ENCODE measurements around the gene CIZ1.
"Not testable (repeated sequence)": the region's sequence is repeated elsewhere in the genome, so short reads cannot be mapped to it uniquely, and the experiment has no call there.

Gene CIZ1, protein sequence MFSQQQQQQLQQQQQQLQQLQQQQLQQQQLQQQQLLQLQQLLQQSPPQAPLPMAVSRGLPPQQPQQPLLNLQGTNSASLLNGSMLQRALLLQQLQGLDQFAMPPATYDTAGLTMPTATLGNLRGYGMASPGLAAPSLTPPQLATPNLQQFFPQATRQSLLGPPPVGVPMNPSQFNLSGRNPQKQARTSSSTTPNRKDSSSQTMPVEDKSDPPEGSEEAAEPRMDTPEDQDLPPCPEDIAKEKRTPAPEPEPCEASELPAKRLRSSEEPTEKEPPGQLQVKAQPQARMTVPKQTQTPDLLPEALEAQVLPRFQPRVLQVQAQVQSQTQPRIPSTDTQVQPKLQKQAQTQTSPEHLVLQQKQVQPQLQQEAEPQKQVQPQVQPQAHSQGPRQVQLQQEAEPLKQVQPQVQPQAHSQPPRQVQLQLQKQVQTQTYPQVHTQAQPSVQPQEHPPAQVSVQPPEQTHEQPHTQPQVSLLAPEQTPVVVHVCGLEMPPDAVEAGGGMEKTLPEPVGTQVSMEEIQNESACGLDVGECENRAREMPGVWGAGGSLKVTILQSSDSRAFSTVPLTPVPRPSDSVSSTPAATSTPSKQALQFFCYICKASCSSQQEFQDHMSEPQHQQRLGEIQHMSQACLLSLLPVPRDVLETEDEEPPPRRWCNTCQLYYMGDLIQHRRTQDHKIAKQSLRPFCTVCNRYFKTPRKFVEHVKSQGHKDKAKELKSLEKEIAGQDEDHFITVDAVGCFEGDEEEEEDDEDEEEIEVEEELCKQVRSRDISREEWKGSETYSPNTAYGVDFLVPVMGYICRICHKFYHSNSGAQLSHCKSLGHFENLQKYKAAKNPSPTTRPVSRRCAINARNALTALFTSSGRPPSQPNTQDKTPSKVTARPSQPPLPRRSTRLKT

DNA sequence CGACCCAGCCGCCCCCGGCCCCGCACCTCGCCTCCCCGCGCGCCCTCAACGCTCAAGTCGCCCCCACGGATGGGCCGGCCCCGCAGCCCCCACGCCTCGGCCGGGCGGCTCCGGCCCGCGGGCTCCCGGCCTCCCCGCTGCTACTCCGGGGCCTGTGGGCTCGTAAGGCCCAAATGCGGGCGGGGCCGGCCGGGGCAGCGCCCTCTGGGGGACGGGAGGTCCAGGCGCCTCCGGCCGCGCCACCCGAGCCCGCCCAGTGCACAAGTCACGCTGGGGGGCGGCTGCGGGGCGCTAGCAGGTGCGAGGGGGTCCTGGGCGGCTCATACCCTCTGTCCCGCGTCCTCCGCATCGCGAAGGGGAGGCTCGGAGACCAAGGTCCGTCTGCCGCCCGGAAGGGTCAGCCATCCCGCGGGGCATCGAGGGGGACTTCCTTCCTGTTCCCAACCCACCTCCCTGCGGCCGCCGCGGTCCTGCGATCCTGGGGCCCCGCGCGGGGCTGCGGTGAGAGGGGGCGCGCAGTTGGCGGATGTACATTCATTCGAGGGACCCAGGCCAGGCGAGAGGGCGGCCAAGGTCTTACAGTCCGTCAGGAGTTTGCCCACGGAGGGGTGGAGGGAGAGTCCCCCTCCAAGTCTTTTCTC is at the start of gene CIZ1:
CIZ1 (minus strand) TSS at position 167 of the 641 bp plus-strand sequence. CDS start 715 bp downstream, outside the sequence.
- Mint-ChIP-seq H3K27ac (peak within 1 kb of the TSS; percentile 91 to 96), H3K4me3 (peak within 1 kb of the TSS; percentile 94 to 96), H3K9me3 (no peaks in the 10 kb centered on the region), H3K27me3 (peaks cover 10% of the 10 kb centered on the region), H3K4me1 (peaks cover 60% of the 10 kb centered on the region)
- DNase-seq (peak; percentile 81 to 86), ATAC-seq (peak; percentile 97)

DNA sequence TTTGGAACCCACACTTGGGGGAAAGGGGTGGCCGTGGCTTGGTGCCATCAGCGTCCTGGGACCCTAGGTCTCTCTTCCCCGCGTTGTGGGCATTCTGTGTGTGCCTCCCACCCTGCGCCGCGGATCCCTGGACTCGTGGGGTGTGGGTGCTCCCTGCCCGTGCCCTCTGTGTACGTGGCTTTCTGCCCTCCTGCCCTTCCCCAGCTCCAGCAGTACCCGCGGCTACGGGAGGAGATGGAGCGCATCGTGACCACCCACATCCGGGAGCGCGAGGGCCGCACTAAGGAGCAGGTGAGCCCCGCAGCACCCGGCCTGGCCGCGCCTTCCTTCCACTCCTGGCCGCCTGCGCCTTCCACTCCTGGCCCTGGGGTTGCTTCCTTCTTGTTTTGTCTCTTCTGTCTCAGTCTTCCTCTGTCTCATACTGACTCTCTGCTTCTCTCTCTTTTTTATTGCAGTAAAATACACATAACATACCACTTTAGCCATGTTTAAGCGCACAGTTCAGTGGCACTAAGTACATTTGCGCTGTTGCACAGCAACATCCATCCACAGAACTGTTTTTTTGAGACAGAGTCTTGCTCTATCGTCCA is 42.5 kb upstream of the CIZ1 start:
- Mint-ChIP-seq H3K27me3 (no peaks in the 10 kb centered on the region), H3K4me1 (no peaks in the 10 kb centered on the region)
- ATAC-seq, result no peak

DNA sequence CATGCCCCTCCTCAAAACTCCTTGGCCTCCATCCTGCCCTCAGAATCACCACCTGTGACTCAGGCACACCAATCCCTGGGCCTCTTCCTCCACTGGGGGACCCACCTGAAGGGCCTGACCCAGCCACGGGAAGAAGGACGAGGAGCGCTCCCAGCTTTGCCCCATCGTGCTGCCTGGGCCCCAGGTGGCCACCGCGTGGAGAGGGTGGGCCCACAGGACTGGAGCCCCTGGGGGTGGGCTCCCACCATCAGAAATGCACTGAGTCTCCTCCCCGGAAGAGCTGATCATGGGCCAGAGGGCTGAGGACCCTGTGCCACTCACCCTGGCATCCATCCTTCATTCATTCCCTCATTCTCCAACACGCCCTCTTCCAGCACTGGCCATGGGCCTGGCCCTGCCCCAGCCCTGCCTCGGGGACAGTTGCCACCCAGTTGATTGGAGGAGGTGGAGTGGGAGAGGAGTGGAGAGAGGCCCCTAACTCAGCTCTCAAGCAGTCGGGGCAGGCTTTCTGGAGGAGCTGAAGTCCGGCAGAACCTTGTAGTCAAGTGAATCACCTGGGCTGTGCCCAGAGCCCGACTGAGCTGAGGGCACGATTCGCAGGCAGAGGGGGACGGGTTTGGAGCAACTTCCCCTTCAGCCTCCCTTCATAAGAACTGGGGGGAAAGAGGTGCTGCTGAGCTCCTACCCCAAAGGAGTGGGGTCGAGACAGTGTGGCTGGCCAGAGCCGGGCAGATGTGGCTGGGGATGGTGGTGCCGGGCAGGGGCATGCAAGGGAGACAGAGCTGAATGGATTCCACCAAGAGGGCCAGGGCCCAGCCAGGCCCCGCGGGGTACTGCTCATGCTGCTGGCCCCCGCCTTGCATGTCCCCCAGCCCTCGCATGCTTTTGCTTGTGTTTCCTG is 41.4 kb upstream of the CIZ1 start:
- Mint-ChIP-seq H3K27ac (peak overlapping the region in 1 of 2 donors; percentile 29), H3K27me3 (no peaks in the 10 kb centered on the region), H3K4me3 (no peak overlapping the region), H3K4me1 (no peaks in the 10 kb centered on the region), H3K9me3 (no peaks in the 10 kb centered on the region)
- no peak for DNase-seq
- ATAC-seq, result peak; percentile 23

More for the DNA sequence above, 42.5 kb upstream of the CIZ1 start:
- no peak overlapping the region for H3K4me3 Mint-ChIP-seq
- no peaks in the 10 kb centered on the region for H3K9me3 Mint-ChIP-seq
- H3K27ac Mint-ChIP-seq, result no peak overlapping the region
- no peak for DNase-seq

DNA sequence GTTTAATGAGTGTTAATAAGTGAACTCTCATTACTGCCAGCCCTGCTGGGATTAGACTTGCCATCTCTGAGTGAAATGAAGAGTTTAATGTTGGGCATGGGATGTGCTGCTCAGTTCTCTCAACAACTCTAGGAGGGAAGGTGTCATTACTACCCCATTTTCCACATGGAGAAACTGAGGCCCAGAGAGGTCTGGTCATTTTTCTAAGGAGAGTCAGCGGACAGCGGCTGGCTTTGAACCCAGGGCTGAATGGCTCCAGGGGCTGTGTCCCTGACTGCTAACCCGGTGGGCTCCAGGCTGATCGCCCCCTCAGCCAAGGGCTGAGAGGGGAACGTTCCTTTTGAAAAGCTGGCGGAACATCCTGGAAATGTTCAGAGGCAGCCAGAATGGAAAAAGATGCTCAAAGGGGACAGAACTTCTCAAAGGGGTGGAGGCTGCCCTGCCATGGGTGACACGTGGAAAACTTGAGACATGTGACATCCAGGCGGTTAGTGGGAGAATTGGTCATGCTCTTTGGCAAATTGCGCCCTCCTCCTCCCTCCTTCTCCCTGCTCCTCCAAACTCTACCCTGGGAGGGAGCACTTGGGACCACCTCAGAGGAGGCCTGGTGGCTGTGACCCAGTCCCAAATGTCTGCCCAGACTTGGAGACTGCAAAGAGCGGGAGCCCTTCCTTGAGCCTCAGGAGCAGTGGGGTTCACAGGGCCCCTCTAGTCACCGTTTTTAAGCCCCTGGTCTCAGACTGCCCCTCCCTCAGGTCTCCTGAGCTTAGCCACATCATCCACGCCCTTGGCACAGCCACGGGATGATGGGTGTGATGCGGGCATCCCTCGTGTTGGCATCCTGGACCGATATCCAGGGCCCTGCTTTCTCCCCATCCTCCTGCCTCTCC is 40.5 kb upstream of the CIZ1 start:
- no peaks in the 10 kb centered on the region for H3K9me3 Mint-ChIP-seq
- H3K4me1 Mint-ChIP-seq, result no peaks in the 10 kb centered on the region
- H3K4me3 Mint-ChIP-seq, result no peak overlapping the region
- H3K27me3 Mint-ChIP-seq, result no peaks in the 10 kb centered on the region
- DNase-seq, result no peak
- no peak for ATAC-seq
- H3K27ac Mint-ChIP-seq, result peak overlapping the region in 1 of 2 donors; percentile 29

DNA sequence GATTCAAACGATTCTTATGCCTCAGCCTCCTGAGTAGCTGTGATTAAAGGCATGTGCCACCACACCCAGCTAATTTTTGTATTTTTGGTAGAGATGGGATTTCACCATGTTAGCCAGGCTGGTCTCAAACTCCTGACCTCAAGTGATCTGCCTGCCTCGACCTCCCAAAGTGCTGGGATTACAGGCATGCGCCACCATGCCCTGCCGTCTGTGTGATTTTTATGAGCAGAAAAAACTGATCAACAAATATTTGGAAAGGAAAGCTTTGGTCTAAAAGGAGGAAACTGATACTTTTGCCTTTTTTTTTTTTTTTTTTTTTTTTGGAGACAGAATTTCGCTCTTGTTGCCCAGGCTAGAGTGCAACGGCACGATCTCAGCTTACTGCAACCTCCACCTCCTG is 39.5 kb upstream of the CIZ1 start:
- DNase-seq, H3K27me3 Mint-ChIP-seq, H3K9me3 Mint-ChIP-seq, H3K27ac Mint-ChIP-seq, H3K4me1 Mint-ChIP-seq, ATAC-seq, H3K4me3 Mint-ChIP-seq: not testable (repeated sequence)

DNA sequence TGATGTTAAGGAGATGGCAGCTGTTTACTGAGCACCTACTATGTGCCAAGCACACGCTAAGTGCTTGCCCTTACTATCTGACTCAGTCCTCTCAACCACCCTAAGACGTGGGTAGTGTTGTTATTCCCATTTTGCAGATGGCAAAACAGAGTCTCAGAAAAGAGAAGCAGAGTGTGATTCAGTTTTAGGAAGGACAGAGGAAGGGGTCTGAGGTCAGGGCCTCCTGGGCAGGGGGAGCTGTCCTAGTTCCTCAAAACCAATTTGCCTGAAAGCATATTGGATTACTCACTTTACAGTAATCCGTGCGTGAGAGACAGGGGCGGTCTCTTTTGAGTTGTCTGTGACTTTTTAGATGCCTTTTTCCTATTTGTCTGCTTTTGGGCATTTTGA is 35.0 kb upstream of the CIZ1 start:
- ATAC-seq (no peak), DNase-seq (no peak)
- Mint-ChIP-seq H3K27me3 (no peaks in the 10 kb centered on the region), H3K4me3 (no peak overlapping the region), H3K9me3 (no peaks in the 10 kb centered on the region), H3K27ac (no peak overlapping the region), H3K4me1 (no peaks in the 10 kb centered on the region)

DNA sequence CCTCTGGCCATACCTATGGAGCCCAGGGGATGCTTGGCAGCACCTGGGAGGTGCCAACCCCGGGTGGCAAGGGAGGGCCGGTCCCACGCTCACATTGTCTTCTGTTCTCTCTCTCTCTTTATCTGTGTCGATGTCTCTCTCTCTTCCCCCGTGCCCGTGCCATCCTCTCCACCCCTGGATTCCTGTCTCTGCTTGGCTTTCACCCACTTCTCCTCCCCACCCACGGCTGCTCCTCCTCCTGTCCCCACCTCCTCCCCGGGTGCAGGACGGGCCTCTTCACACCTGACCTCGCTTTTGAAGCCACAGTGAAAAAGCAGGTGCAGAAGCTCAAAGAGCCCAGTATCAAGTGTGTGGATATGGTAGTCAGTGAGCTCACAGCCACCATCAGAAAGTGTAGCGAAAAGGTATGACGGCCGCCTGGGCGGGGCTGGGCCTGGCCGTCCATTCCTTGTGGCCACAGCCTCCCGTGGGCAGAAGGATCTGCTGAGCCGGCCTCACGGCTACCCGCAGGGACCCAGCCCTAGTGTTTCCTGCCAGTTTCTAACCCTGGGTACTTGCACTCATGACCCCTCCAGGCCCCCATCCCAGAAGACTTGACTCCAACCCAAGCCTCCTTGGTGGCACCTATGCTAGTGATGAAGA is 34.5 kb upstream of the CIZ1 start:
- Mint-ChIP-seq H3K4me1 (no peaks in the 10 kb centered on the region), H3K27me3 (no peaks in the 10 kb centered on the region), H3K4me3 (no peak overlapping the region), H3K27ac (no peak overlapping the region), H3K9me3 (no peaks in the 10 kb centered on the region)
- ATAC-seq (no peak), DNase-seq (no peak)

DNA sequence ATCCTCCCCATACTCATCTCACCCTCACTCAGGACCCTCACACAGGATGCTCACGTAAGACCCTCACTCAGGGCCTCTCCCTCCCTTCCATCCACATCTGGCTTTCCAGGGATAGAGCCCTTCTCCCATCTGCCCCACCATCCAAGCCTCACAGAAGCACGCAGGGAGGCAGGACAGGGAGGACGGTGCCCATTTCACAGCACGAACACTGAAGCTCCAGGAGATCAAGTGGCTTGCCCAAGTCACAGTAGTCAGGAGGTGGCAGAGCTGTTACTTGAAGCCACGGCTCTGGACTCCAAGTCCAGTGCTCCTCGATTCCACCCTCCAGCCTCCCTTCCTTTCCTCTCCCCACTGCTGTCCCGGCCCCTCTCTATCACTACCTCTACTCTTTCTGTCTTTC is 33.5 kb upstream of the CIZ1 start:
- H3K9me3 Mint-ChIP-seq, result no peaks in the 10 kb centered on the region
- H3K27ac Mint-ChIP-seq, result peak overlapping the region in 1 of 2 donors; percentile 47
- H3K4me1 Mint-ChIP-seq, result no peaks in the 10 kb centered on the region
- DNase-seq (no peak), ATAC-seq (no peak)
- no peaks in the 10 kb centered on the region for H3K27me3 Mint-ChIP-seq
- H3K4me3 Mint-ChIP-seq, result no peak overlapping the region

DNA sequence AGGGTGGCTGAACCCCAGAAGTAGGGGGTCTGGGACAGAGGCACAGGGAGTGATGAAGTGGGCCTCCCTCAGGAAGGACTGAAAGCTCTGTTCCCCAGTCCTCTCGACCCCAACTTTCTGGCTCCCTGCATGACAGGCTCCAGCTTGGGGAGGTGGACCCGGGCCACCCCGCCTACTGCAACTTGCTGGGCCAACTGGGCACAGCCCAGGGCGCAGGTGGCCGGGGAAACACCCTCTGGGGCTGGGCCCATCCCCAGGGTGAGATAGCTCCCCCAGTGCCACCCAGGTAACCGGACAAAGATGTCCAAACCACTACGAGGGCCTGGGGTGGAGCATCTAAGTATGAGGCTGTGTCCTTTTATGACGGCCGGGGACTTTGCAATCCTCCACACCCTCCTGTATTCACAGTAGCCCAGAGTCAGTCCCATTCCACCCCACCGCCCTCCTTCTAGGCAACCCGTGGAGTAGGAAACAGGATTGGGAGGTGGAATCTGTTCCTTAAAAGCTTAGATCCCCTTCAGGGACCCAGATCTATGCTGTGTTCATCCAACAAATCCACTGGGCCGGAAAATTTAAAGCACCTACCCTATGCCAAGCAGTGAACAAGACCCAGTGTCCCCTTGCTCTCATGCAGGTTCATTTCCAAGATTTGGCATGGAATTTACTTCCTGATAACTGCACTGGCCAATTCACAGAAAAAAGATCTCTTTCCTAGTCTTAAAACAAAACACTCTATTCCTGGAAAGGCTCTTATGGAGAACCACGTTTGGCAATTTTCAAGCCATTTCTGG is 31.7 kb upstream of the CIZ1 start:
- no peaks in the 10 kb centered on the region for H3K9me3 Mint-ChIP-seq
- no peaks in the 10 kb centered on the region for H3K27me3 Mint-ChIP-seq
- H3K27ac Mint-ChIP-seq, result no peak overlapping the region
- peaks cover 12% of the 10 kb centered on the region for H3K4me1 Mint-ChIP-seq
- no peak for DNase-seq
- H3K4me3 Mint-ChIP-seq, result no peak overlapping the region
- no peak for ATAC-seq

DNA sequence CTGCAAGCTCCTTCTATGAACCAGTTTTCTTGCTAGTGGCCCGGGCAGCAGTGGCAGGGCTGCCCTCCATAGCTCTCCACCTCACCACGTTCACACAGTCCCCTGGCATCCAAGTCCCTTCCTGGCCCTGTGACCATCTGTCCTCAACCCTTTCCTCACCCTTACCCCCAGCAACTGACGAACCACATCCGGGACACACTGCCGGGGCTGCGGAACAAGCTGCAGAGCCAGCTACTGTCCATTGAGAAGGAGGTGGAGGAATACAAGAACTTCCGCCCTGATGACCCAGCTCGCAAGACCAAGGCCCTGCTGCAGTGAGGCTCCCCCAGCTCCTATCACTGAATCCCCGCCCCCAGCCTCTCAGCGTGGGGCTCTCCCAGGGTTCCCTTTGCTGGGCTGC is 30.7 kb upstream of the CIZ1 start:
- no peak overlapping the region for H3K4me3 Mint-ChIP-seq
- ATAC-seq, result no peak
- DNase-seq, result no peak
- H3K9me3 Mint-ChIP-seq, result no peaks in the 10 kb centered on the region
- H3K27ac Mint-ChIP-seq, result no peak overlapping the region
- H3K27me3 Mint-ChIP-seq, result no peaks in the 10 kb centered on the region
- H3K4me1 Mint-ChIP-seq, result peaks cover 14% of the 10 kb centered on the region

DNA sequence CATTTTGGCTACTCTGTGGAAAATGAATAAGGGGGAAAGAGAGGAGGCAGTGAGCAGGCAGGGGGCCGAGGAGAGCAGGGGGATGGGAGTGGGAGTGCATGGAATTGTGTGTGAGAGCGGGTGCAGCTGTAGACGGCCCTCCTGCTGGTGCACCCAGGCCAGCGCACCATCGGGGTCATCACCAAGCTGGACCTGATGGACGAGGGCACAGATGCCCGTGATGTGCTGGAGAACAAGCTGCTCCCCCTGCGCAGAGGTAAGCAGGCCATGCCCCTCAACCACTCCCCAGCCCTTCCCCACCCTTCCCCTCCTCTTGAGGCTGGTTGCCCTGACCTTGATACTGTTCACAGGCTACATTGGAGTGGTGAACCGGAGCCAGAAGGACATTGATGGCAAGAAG is 28.5 kb upstream of the CIZ1 start:
- DNase-seq (no peak), ATAC-seq (no peak)
- H3K4me3 Mint-ChIP-seq, result no peak overlapping the region
- H3K9me3 Mint-ChIP-seq, result no peaks in the 10 kb centered on the region
- peaks cover 14% of the 10 kb centered on the region for H3K4me1 Mint-ChIP-seq
- H3K27ac Mint-ChIP-seq, result no peak overlapping the region
- no peaks in the 10 kb centered on the region for H3K27me3 Mint-ChIP-seq

DNA sequence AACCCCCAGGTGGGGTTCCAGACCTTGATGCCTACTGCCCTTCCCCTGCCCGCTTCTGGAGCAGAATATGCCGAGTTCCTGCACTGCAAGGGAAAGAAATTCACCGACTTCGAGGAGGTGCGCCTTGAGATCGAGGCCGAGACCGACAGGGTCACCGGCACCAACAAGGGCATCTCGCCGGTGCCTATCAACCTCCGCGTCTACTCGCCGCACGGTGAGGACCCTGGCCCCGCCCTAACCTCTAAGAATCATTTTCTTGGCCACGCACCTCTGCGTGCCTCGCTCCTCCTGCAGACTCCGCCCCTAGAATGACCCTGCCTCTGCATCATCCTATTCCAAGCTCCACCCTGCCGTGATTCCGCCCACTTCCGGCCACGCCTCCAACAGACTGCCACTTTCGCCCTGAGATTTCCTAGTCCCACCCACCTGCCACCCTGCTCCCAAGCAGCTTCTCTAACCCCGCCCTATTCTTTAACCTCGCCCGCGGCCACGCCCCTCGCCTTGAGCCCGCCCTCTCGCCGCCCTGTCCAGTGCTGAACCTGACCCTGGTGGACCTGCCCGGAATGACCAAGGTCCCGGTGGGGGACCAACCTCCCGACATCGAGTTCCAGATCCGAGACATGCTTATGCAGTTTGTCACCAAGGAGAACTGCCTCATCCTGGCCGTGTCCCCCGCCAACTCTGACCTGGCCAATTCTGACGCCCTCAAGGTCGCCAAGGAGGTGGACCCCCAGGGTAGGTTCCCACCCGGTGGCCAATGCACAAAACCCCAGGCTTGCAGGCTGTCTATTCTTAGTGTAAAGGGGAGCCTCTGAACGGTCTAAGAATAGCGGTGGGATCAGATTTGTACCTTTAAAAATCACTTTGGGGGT is 27.4 kb upstream of the CIZ1 start:
- no peaks in the 10 kb centered on the region for H3K27me3 Mint-ChIP-seq
- no peaks in the 10 kb centered on the region for H3K9me3 Mint-ChIP-seq
- peaks cover 14% of the 10 kb centered on the region for H3K4me1 Mint-ChIP-seq
- DNase-seq (peak; percentile 84 to 95), ATAC-seq (peak; percentile 96)
- H3K27ac Mint-ChIP-seq, result peak overlapping the region in 1 of 2 donors; percentile 29
- peak overlapping the region; percentile 74 to 87 for H3K4me3 Mint-ChIP-seq

Data from stimulated activated naive CD8-positive, alpha-beta T cell treated with anti-CD3 and anti-CD28 coated beads, Interleukin-15, amount 100 ng/mL, for 72 hours (primary cell).